Stimulated activated CD4-positive, alpha-beta T cell treated with anti-CD3 and anti-CD28 coated beads, Interleukin-4, amount 100 ng/mL, for 48 hours (primary cell): ENCODE measurements around the gene PBRM1.

Experiments used
- DNase-seq, 2 donors: peaks; one replicate each; pipeline ENCODE4 v3.0.0-alpha.2; 2020; ENCODE audit warnings: low read depth in 2 of 2

The PBRM1 gene

GRCh38 chr3:52524752-52525679, 160.7 kb downstream of the PBRM1 start:
- DNase-seq, result no peak

GRCh38 chr3:52524258-52524751, 161.4 kb downstream of the PBRM1 start:
- no peak for DNase-seq

- DNase-seq, result no peak
Measured at GRCh38 chr3:52523386-52524257, 162.1 kb downstream of the PBRM1 start.

GRCh38 chr3:52522651-52523251, 163.0 kb downstream of the PBRM1 start:
- DNase-seq, result no peak

DNA sequence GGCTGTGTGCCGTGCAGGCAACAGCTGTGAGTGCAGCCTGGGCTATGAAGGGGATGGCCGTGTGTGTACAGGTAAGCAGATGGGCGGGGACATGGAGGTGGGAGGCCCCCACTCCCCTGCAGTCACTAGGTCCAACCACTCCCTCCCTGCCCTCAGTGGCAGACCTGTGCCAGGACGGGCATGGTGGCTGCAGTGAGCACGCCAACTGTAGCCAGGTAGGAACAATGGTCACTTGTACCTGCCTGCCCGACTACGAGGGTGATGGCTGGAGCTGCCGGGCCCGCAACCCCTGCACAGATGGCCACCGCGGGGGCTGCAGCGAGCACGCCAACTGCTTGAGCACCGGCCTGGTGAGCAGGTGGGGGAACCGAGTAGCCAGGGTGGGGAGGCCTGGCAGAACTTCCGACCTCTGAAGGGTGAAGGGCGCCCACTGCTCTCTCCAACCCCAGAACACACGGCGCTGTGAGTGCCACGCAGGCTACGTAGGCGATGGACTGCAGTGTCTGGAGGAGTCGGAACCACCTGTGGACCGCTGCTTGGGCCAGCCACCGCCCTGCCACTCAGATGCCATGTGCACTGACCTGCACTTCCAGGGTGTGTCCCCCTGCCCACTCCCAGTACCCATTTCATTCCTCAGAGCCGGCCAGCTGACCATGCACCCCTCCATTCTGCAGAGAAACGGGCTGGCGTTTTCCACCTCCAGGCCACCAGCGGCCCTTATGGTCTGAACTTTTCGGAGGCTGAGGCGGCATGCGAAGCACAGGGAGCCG, 163.6 kb downstream of the PBRM1 start:
- no peak for DNase-seq

- no peak for DNase-seq
Measured at GRCh38 chr3:52521488-52521824, 164.3 kb downstream of the PBRM1 start.

GRCh38 chr3:52520716-52521487, 164.8 kb downstream of the PBRM1 start:
- DNase-seq, result no peak

GRCh38 chr3:52520141-52520667, 165.5 kb downstream of the PBRM1 start:
- DNase-seq, result no peak

- DNase-seq, result no peak
Measured at GRCh38 chr3:52519445-52520140, 166.1 kb downstream of the PBRM1 start.

DNA sequence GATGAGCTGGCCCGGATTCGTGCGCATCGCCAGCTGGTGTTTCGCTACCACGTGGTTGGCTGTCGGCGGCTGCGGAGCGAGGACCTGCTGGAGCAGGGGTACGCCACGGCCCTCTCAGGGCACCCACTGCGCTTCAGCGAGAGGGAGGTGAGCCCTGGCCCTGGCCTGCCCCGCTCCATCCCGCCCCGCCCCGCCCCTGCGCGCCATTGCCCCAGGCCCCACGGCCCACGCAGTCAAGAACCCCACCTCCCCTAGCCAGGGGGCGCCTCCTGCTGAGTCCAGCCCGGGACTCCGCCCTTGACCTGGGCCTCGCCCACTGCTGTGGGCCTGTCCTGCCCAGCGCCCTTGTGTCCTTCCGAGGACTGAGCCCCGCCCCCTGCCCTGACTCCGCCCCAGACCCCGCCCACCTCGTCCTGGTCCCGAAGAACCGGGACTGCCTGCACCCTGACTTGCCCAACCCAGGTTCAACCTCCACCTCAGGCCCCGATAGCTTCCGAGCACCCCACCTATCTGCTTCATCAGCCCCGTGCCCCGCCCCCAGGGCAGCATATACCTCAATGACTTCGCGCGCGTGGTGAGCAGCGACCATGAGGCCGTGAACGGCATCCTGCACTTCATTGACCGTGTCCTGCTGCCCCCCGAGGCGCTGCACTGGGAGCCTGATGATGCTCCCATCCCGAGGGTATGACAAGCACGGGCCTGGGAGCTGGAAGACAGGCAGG, 166.8 kb downstream of the PBRM1 start:
- no peak for DNase-seq

DNA sequence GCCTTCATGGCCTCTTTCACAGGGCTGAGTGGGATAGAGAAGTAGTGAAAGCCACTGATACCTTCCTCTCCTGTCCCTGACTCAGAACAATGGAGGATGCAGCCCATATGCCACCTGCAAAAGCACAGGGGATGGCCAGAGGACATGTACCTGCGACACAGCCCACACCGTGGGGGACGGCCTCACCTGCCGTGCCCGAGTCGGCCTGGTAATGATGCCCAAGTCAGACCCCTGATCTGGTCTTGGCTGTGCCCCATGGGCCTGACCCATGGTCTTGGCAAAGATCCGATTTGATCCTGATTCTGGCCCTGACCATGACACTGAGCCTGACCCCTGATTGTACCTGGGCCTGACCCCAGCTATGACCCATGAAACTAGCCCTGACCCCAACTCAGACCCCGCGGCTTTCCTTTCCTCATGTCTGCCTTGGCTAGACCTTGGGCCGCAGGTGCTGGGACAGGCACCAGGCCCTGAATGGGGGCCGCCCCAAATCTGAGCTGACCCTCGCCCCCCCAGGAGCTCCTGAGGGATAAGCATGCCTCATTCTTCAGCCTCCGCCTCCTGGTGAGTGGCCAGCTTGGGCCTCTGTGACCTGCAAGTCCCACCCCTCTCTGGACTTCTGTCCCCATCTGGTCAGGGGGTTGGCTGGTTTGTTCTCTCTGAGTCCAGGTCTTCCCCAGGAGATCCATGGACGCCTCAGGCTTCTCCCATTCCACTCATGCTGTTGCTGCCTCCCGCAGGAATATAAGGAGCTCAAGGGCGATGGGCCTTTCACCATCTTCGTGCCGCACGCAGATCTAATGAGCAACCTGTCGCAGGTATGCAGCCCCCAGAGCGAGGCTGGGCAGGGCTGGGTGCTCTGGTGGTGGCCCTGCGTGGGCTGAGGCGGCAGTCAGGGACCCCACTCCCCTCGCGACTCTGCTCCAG, 167.7 kb downstream of the PBRM1 start:
- no peak for DNase-seq

DNA sequence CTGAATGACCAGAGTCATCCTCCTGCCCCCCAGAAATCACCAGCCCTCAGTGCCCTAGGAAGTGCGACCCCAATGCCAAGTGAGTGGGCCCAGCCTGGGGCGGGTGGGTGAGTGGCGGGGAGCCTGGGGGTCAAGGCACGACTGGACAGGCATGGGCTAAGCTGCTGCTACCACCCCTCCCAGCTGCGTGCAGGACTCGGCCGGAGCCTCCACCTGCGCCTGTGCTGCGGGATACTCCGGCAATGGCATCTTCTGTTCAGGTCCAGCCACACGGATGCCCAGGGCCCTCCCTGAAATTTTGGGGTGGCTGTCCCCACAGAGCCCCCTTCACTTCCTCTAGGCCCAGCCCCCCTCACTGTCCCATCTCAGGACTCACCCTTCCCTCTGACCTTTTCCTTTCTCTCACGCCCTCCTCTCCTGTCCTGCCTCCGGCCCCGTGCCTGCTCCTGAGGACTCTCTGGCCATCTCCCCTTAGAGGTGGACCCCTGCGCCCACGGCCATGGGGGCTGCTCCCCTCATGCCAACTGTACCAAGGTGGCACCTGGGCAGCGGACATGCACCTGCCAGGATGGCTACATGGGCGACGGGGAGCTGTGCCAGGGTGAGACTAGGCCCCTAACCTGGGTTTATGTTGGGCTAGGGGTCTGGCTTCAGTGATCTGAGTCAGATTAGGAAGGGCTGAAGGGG, 169.1 kb downstream of the PBRM1 start:
- DNase-seq, result no peak

DNA sequence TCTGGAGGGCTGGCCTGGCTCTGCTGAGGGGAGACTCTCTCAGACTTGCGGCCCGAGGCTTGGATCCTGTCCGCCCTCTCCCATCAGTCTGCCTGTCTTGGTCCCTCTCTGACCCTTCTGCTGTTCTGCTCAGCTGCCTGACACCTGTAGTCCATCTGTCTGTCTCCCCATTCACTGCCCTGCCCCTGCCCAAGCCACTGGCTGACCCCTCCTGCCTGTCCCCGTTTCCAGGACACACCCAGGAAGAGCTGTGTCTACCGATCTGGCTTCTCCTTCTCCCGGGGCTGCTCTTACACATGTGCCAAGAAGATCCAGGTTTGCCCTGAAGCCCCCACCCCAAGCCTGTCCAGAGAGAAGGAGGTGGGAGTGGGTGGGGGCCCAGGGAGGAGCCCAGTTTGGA, 170.5 kb downstream of the PBRM1 start:
- DNase-seq, result no peak

- no peak for DNase-seq
Measured at GRCh38 chr3:52514576-52514975, 171.1 kb downstream of the PBRM1 start.

GRCh38 chr3:52513281-52513680, 172.4 kb downstream of the PBRM1 start:
- DNase-seq, result no peak

DNA sequence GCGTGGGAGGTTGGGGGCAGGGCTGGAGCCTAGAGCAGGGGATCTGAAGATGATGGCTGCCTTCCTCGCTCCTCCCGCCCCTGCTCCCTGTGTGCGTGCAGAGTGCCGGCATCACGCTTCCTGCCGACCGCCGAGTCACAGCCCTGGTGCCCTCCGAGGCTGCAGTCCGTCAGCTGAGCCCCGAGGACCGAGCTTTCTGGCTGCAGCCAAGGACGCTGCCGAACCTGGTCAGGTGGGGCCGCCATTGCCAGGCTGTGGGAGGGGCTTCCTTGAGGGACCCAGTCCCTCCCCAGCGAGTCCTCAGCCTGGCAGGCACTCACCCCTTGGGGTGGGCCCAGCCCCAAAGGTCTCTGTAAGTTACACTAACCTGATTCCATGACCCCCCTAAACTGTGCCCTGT, 173.0 kb downstream of the PBRM1 start:
- no peak for DNase-seq

DNA sequence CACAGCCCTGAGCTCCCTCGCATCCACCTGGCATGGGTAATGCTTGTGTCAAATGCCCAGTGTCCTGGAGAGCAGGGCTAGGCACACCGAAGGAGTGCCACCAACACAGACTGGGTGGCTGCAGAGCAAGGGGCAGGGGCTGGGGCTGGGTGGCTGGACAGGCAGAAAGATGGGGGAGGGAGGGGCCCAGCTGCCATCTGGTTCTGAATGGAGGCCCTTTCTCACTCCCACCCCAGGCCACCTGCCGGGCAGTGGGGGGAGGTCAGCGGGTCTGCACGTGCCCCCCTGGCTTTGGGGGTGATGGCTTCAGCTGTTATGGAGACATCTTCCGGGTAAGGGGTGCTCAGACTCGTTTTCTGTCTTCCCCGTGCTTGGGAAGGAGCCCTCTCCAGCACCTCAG, 173.6 kb downstream of the PBRM1 start:
- no peak for DNase-seq
